Measurements from ENCODE around the gene NR6A1. TPM values are rescaled to one million over a fixed set of nuclear protein-coding genes. Genes with fewer than 3 reads are reported as not detected.

The NR6A1 gene
- total RNA-seq, 2 experiments from 2014 or later = 17.5 to 23.0 TPM

DNA sequence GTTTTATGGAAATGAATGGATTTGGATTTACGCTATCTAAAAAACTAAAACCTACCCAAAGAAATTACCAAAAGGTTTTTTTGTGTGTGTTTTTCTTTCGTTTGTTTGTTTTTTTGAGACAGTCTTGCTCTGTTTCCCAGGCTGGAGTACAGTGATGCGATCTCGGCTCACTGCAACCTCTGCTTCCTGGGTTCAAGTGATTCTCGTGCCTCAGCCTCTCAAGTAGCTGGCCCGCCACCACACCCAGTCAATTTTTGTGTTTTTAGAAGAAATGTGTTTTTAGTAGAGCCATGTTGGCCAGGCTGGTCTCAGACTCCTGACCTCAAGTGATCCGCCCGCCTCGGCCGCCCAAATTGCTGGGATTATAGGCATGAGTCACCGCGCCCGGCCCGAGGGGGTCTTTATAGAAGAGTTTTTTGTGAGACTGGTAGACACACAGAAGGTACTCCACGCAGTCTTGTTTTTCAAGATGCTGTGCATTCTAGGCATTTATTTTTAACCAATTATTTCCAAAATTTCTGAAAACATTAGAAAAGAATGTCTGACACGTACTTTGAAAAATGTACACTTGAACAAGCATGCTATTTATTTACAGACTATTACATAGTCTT is 75.7 kb downstream of the NR6A1 start:
- H4K20me1 ChIP-seq (ENCODE audit: insufficient read depth, low read length) = 0 out of 2 replicates have a peak, but pooled peaks cover 3% of the 10 kb centered on the region
- intact Hi-C loops (cut with micrococcal nuclease; ENCODE audit: unreplicated experiment) = no loop called here
- no TSS peak for BruUV-seq (replicated peaks)
- no peak overlapping the region for H3K4me2 ChIP-seq (ENCODE audit: low read length)
- H3K9me3 ChIP-seq (ENCODE audit: low read length) = no peaks in the 10 kb centered on the region
- ChIA-PET CTCF (ENCODE audit: unreplicated experiment) (no interaction called here), POLR2A (interaction anchor here (0.5 kb wide), 1 partner anchor 1170 kb away, joined by 5 read pairs; no protein-coding TSS in a partner anchor)
- no peaks in the 10 kb centered on the region for H3K9me2 ChIP-seq (ENCODE audit: insufficient read depth, low read length)
- H3K4me3 ChIP-seq (ENCODE audit: low read depth, low read length, poor library complexity, severe bottlenecking) = no peak overlapping the region
- no peaks in the 10 kb centered on the region for H3K36me3 ChIP-seq (ENCODE audit: insufficient read depth, low read length)
- H3K4me1 ChIP-seq (ENCODE audit: insufficient read depth, low read length, poor library complexity, severe bottlenecking) = no peaks in the 10 kb centered on the region
- H2AFZ ChIP-seq (ENCODE audit: low read length) = no peak overlapping the region
- TF ChIP-seq, protein P1, sequence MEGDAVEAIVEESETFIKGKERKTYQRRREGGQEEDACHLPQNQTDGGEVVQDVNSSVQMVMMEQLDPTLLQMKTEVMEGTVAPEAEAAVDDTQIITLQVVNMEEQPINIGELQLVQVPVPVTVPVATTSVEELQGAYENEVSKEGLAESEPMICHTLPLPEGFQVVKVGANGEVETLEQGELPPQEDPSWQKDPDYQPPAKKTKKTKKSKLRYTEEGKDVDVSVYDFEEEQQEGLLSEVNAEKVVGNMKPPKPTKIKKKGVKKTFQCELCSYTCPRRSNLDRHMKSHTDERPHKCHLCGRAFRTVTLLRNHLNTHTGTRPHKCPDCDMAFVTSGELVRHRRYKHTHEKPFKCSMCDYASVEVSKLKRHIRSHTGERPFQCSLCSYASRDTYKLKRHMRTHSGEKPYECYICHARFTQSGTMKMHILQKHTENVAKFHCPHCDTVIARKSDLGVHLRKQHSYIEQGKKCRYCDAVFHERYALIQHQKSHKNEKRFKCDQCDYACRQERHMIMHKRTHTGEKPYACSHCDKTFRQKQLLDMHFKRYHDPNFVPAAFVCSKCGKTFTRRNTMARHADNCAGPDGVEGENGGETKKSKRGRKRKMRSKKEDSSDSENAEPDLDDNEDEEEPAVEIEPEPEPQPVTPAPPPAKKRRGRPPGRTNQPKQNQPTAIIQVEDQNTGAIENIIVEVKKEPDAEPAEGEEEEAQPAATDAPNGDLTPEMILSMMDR (conservative IDR thresholded peaks at IDR 0.05; ENCODE audit: low read length) = no peak
- TF ChIP-seq EZH2phosphoT487 (IDR thresholded peaks at IDR 0.05; ENCODE audit: borderline replicate concordance, low read depth, low read length) = no peak
- no peak overlapping the region for H3K27ac ChIP-seq (ENCODE audit: low read depth, low read length, poor library complexity, severe bottlenecking)
- no peaks in the 10 kb centered on the region for H3K79me2 ChIP-seq (ENCODE audit: insufficient read depth, low read depth, low read length)
- no peak for DNase-seq (ENCODE audit: low spot score)

DNA sequence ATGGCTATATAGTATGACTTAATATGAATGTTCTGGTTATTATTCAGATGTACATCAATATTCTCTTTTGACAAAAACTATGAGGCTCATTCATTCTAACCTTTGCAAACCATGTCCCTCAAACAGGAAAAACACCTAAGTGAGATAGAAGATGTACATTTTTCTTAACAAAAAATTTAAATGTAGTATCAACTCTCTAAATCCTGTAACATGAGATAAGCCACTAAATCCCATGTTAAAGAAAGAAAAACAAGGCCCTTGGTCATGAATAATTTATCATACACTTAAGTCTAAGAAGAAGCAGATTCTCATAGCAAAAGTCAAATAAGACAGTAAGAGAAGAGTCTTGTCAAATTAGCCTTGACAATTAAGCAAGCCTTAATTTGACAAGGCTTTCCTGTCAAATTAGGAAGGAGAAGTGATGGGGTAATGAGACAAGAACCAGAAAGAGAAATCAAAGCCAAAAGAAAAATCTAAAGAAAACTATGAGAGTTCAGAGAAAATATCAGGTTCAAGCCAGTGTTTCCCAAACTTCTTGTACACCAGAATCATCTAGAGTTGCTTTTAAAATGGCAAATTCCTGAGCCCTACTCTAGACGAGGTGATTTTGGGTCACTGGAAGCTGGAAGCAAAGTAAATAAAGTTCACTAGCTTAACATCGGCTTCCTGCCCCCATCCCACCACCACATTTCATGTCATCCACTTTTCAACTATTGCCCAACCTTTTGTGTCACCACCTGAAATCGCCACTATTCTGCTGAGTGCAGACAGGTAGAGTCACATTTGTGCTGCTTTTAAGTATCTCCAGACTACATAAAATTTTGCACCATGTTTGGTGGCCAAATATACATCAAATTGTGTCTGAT is 76.5 kb downstream of the NR6A1 start:
- no peak overlapping the region for H3K27ac ChIP-seq (ENCODE audit: low read depth, low read length, poor library complexity, severe bottlenecking)
- ChIA-PET POLR2A (interaction anchor here (0.5 to 1.5 kb wide), 3 partner anchors 30 to 1169 kb away, joined by 4 to 5 read pairs (median 4); no protein-coding TSS in a partner anchor), CTCF (ENCODE audit: unreplicated experiment) (no interaction called here)
- no peak overlapping the region for H3K4me2 ChIP-seq (ENCODE audit: low read length)
- H3K4me3 ChIP-seq (ENCODE audit: low read depth, low read length, poor library complexity, severe bottlenecking) = no peak overlapping the region
- no peak overlapping the region for H2AFZ ChIP-seq (ENCODE audit: low read length)
- no peaks in the 10 kb centered on the region for H3K9me3 ChIP-seq (ENCODE audit: low read length)
- BruUV-seq (replicated peaks) = no TSS peak
- no peaks in the 10 kb centered on the region for H3K9me2 ChIP-seq (ENCODE audit: insufficient read depth, low read length)
- H4K20me1 ChIP-seq (ENCODE audit: insufficient read depth, low read length) = 0 out of 2 replicates have a peak, but pooled peaks cover 3% of the 10 kb centered on the region
- H3K4me1 ChIP-seq (ENCODE audit: insufficient read depth, low read length, poor library complexity, severe bottlenecking) = no peaks in the 10 kb centered on the region
- intact Hi-C loops (cut with micrococcal nuclease; ENCODE audit: unreplicated experiment) = no loop called here
- TF ChIP-seq EZH2phosphoT487 (IDR thresholded peaks at IDR 0.05; ENCODE audit: borderline replicate concordance, low read depth, low read length) = no peak
- TF ChIP-seq, protein P1 (conservative IDR thresholded peaks at IDR 0.05; ENCODE audit: low read length) = no peak
- H3K79me2 ChIP-seq (ENCODE audit: insufficient read depth, low read depth, low read length) = no peaks in the 10 kb centered on the region
- no peaks in the 10 kb centered on the region for H3K36me3 ChIP-seq (ENCODE audit: insufficient read depth, low read length)
- DNase-seq (ENCODE audit: low spot score) = no peak
